Measurements from ENCODE around the gene OR51G1. TPM values are rescaled to one million over a fixed set of nuclear protein-coding genes. Genes with fewer than 3 reads are reported as not detected.
"Not testable (repeated sequence)": the region's sequence is repeated elsewhere in the genome, so short reads cannot be mapped to it uniquely, and the experiment has no call there.

OR51G1 gene
- total RNA-seq = not detected in 2 replicates
- long read RNA-seq = 0 reads

GRCh38 chr11:4924239-4924638 lies at the start of gene OR51G1:
Gene OR51G1 (minus strand): TSS chr11:4924339. CDS start chr11:4924339, 0 bp downstream.
- Mint-ChIP-seq H3K36me3 (ENCODE audit: unreplicated experiment) (no peaks in the 10 kb centered on the region), H3K4me3 (ENCODE audit: unreplicated experiment) (no peak within 1 kb of the TSS), H3K9me3 (ENCODE audit: unreplicated experiment) (no peaks in the 10 kb centered on the region), H3K27me3 (ENCODE audit: unreplicated experiment) (peaks cover 16% of the 10 kb centered on the region), H3K4me1 (ENCODE audit: unreplicated experiment) (no peaks in the 10 kb centered on the region), H3K27ac (ENCODE audit: unreplicated experiment) (no peak within 1 kb of the TSS)
- no peak for DNase-seq (ENCODE audit: extremely low spot score, unreplicated experiment)
- TF ChIP-seq CTCF (IDR thresholded peaks at IDR 0.05) = no peak

- Mint-ChIP-seq H3K4me1 (ENCODE audit: unreplicated experiment) (no peaks in the 10 kb centered on the region), H3K9me3 (ENCODE audit: unreplicated experiment) (no peaks in the 10 kb centered on the region), H3K36me3 (ENCODE audit: unreplicated experiment) (no peaks in the 10 kb centered on the region), H3K27me3 (ENCODE audit: unreplicated experiment) (peaks cover 2% of the 10 kb centered on the region), H3K4me3 (ENCODE audit: unreplicated experiment) (no peak overlapping the region), H3K27ac (ENCODE audit: unreplicated experiment) (no peak overlapping the region)
- no peak for TF ChIP-seq CTCF (IDR thresholded peaks at IDR 0.05)
- DNase-seq (ENCODE audit: extremely low spot score, unreplicated experiment) = no peak
These were observed 38.7 kb upstream of the OR51G1 start for GRCh38 chr11:4962816-4963215.

- H3K36me3 Mint-ChIP-seq (ENCODE audit: unreplicated experiment) = no peaks in the 10 kb centered on the region
- no peak for DNase-seq (ENCODE audit: extremely low spot score, unreplicated experiment)
- H3K27me3 Mint-ChIP-seq (ENCODE audit: unreplicated experiment) = no peaks in the 10 kb centered on the region
- H3K9me3 Mint-ChIP-seq (ENCODE audit: unreplicated experiment) = no peaks in the 10 kb centered on the region
- TF ChIP-seq CTCF (IDR thresholded peaks at IDR 0.05) = no peak
- H3K4me1 Mint-ChIP-seq (ENCODE audit: unreplicated experiment) = no peaks in the 10 kb centered on the region
- no peak overlapping the region for H3K27ac Mint-ChIP-seq (ENCODE audit: unreplicated experiment)
- no peak overlapping the region for H3K4me3 Mint-ChIP-seq (ENCODE audit: unreplicated experiment)
These were observed 36.7 kb upstream of the OR51G1 start for GRCh38 chr11:4960877-4961276.

GRCh38 chr11:4957396-4957795 lies 33.3 kb upstream of the OR51G1 start:
- no peak for TF ChIP-seq CTCF (IDR thresholded peaks at IDR 0.05)
- H3K27me3 Mint-ChIP-seq (ENCODE audit: unreplicated experiment) = peaks cover 2% of the 10 kb centered on the region
- H3K4me1 Mint-ChIP-seq (ENCODE audit: unreplicated experiment) = no peaks in the 10 kb centered on the region
- H3K9me3 Mint-ChIP-seq (ENCODE audit: unreplicated experiment) = no peaks in the 10 kb centered on the region
- no peak overlapping the region for H3K27ac Mint-ChIP-seq (ENCODE audit: unreplicated experiment)
- no peak overlapping the region for H3K4me3 Mint-ChIP-seq (ENCODE audit: unreplicated experiment)
- no peak for DNase-seq (ENCODE audit: extremely low spot score, unreplicated experiment)
- H3K36me3 Mint-ChIP-seq (ENCODE audit: unreplicated experiment) = no peaks in the 10 kb centered on the region

GRCh38 chr11:4955613-4956012 lies 31.5 kb upstream of the OR51G1 start, which contains the start of gene OR51A2:
Gene OR51A2 (minus strand): TSS chr11:4955713. CDS start chr11:4955713, 0 bp downstream.
- not testable (repeated sequence) for H3K9me3 Mint-ChIP-seq (ENCODE audit: unreplicated experiment); H3K27ac Mint-ChIP-seq (ENCODE audit: unreplicated experiment); H3K4me1 Mint-ChIP-seq (ENCODE audit: unreplicated experiment); H3K36me3 Mint-ChIP-seq (ENCODE audit: unreplicated experiment); DNase-seq (ENCODE audit: extremely low spot score, unreplicated experiment); H3K27me3 Mint-ChIP-seq (ENCODE audit: unreplicated experiment); H3K4me3 Mint-ChIP-seq (ENCODE audit: unreplicated experiment)

GRCh38 chr11:4947505-4947904 lies 23.4 kb upstream of the OR51G1 start, which contains the start of gene OR51A4:
Gene OR51A4 (minus strand): TSS chr11:4947605. CDS start chr11:4947100, 505 bp downstream.
- no peak within 1 kb of the TSS for H3K4me3 Mint-ChIP-seq (ENCODE audit: unreplicated experiment)
- no peak within 1 kb of the TSS for H3K27ac Mint-ChIP-seq (ENCODE audit: unreplicated experiment)
- no peak for DNase-seq (ENCODE audit: extremely low spot score, unreplicated experiment)
- no peaks in the 10 kb centered on the region for H3K36me3 Mint-ChIP-seq (ENCODE audit: unreplicated experiment)
- peaks cover 3% of the 10 kb centered on the region for H3K27me3 Mint-ChIP-seq (ENCODE audit: unreplicated experiment)
- no peaks in the 10 kb centered on the region for H3K9me3 Mint-ChIP-seq (ENCODE audit: unreplicated experiment)
- no peak for TF ChIP-seq CTCF (IDR thresholded peaks at IDR 0.05)
- H3K4me1 Mint-ChIP-seq (ENCODE audit: unreplicated experiment) = no peaks in the 10 kb centered on the region
